Sigmoid colon (tissue), 3 donors: ENCODE measurements around the gene BTBD7.

ENCODE experiments used
- CTCF ChIP-seq, 4 experiments: fragments of 450-650 bp in 3 of 4; fragments of 200-600 bp in 1 of 4; IDR thresholded peaks; one replicate each; pipeline ENCODE4 v1.5.1; 2016 to 2019; ENCODE audit warnings: antibody characterized with exemption in 4 of 4, mild to moderate bottlenecking in 3 of 4, moderate library complexity in 2 of 4
- POLR2A ChIP-seq, 2 donors: fragments of 450-650 bp; IDR thresholded peaks; one replicate each; pipeline ENCODE4 v1.6.1; 2016; ENCODE audit warnings: antibody characterized with exemption in 2 of 2, mild to moderate bottlenecking in 2 of 2, moderate library complexity in 2 of 2

GRCh38 chr14:93220509-93220908 lies 112.3 kb downstream of the BTBD7 start:
- TF ChIP-seq POLR2A (IDR thresholded peaks at IDR 0.05) (no peak), CTCF (IDR thresholded peaks at IDR 0.05) (no peak)
